Keratinocyte (primary cell): ENCODE measurements around the gene DDX54. TPM values are rescaled to one million over a fixed set of nuclear protein-coding genes. Genes with fewer than 3 reads are reported as not detected.

Source experiments
- DNase-seq: peaks from one replicate; pipeline ENCODE4 v3.0.0-alpha.2; 2011; ENCODE audit warnings: low read depth, missing footprints, low spot score
- FAIRE-seq: peaks from 2 replicates; lab custom pipeline; 2011; peaks lifted over from hg19 to GRCh38; lab: Jason Lieb, UNC
- H2AFZ ChIP-seq: 2 replicates; pipeline ENCODE4 v1.6.0; 2012; ENCODE audit warnings: low read length, control low read depth, inconsistent platforms; ENCODE audit not compliant: control insufficient read depth
- H3K27ac ChIP-seq: 2 replicates; pipeline ENCODE4 v1.5.1; 2011; ENCODE audit warnings: low read length; ENCODE audit not compliant: control insufficient read depth, insufficient read depth
- H3K27me3 ChIP-seq: 3 replicates; pipeline ENCODE4 v1.6.0; 2011; ENCODE audit warnings: low read length; ENCODE audit not compliant: control insufficient read depth, insufficient read depth; ENCODE audit errors: extremely low read depth
- H3K36me3 ChIP-seq, 2 experiments: 2 replicates in 1 of 2; 3 replicates in 1 of 2; pipeline ENCODE4 v1.5.1; 2011; ENCODE audit warnings: low read length in 2 of 2, mild to moderate bottlenecking in 1 of 2; ENCODE audit not compliant: control insufficient read depth in 2 of 2, insufficient read depth in 2 of 2; ENCODE audit errors: extremely low read depth in 1 of 2
- H3K4me1 ChIP-seq: 3 replicates; pipeline ENCODE4 v1.5.1; 2011; ENCODE audit warnings: low read length; ENCODE audit not compliant: control insufficient read depth, insufficient read depth; ENCODE audit errors: extremely low read depth
- H3K4me2 ChIP-seq: 3 replicates; pipeline ENCODE4 v1.6.0; 2011; ENCODE audit warnings: low read depth, low read length; ENCODE audit not compliant: control insufficient read depth, insufficient read depth; ENCODE audit errors: extremely low read depth
- H3K4me3 ChIP-seq, 3 experiments: fragments of 200-600 bp in 1 of 3; sonication (generic) in 1 of 3; 2 replicates in 2 of 3; 3 replicates in 1 of 3; pipeline ENCODE4 v1.5.1; 2011 to 2016; ENCODE audit warnings: low read length in 3 of 3, mild to moderate bottlenecking in 3 of 3, control low read depth in 2 of 3, inconsistent platforms in 1 of 3, low read depth in 1 of 3, mixed read lengths in 1 of 3, mixed run types in 1 of 3, moderate library complexity in 1 of 3; ENCODE audit not compliant: control insufficient read depth in 2 of 3, insufficient read depth in 2 of 3; ENCODE audit errors: extremely low read depth in 1 of 3
- H3K79me2 ChIP-seq: 2 replicates; pipeline ENCODE4 v1.6.0; 2012; ENCODE audit warnings: low read length; ENCODE audit not compliant: control insufficient read depth, insufficient read depth
- H3K9ac ChIP-seq: 3 replicates; pipeline ENCODE4 v1.6.0; 2011; ENCODE audit warnings: low read length; ENCODE audit not compliant: control insufficient read depth, insufficient read depth; ENCODE audit errors: extremely low read depth
- H3K9me1 ChIP-seq: 3 replicates; pipeline ENCODE4 v1.6.0; 2011; ENCODE audit warnings: low read length; ENCODE audit not compliant: control insufficient read depth, insufficient read depth; ENCODE audit errors: extremely low read depth
- H3K9me3 ChIP-seq: 2 replicates; pipeline ENCODE4 v1.5.1; 2012; ENCODE audit warnings: low read depth, low read length; ENCODE audit not compliant: control insufficient read depth
- H4K20me1 ChIP-seq: 3 replicates; pipeline ENCODE4 v1.6.0; 2011; ENCODE audit warnings: low read length; ENCODE audit not compliant: control insufficient read depth, insufficient read depth; ENCODE audit errors: extremely low read depth
- EZH2 ChIP-seq: IDR thresholded peaks from one replicate; pipeline ENCODE4 v1.6.1; 2012; ENCODE audit warnings: inconsistent platforms, mild to moderate bottlenecking, low read length, moderate library complexity
- dilution Hi-C: fragments of 300-500 bp; cut with MboI; formaldehyde crosslinking; loops from one replicate; pipeline ENCODE4 v1.7.0; 2020; ENCODE audit warnings: low sequenced_read_pairs; ENCODE audit not compliant: extremely low pct_ligation_motif_present
- polyA plus RNA-seq, 5 experiments: library from polyadenylated mRNA; depleted of rRNA in 3 of 5; stranded (reverse) in 3 of 5; stranded (forward) in 1 of 5; unstranded in 1 of 5; fragments of >200 nt; gene quantifications; 1 replicate in 1 of 5; 2 replicates in 3 of 5; 3 replicates in 1 of 5; pipeline versions ENCODE4 v1.2.1 to v1.2.3, GENCODE V29; 2011 to 2012; ENCODE audit warnings: missing spikeins in 2 of 5, low read depth in 1 of 5, low replicate concordance in 1 of 5
- TF ChIP-seq, protein P1 (sequence below), 3 experiments: IDR thresholded peaks in 1 of 3; conservative IDR thresholded peaks in 1 of 3; optimal IDR thresholded peaks in 1 of 3; 2 replicates in 2 of 3; 3 replicates in 1 of 3; pipeline versions ENCODE3 to v1.5.1; 2011; ENCODE audit warnings: low read length in 3 of 3, mild to moderate bottlenecking in 3 of 3, moderate library complexity in 2 of 3, control low read depth in 1 of 3, inconsistent platforms in 1 of 3; ENCODE audit not compliant: insufficient read depth in 2 of 3; ENCODE audit errors: extremely low read depth in 1 of 3

Gene DDX54
- polyA plus RNA-seq, 1 donor (not counting 4 experiments of a cell fraction or from before 2014, with no cell fraction given) = 44.6 TPM

DNA sequence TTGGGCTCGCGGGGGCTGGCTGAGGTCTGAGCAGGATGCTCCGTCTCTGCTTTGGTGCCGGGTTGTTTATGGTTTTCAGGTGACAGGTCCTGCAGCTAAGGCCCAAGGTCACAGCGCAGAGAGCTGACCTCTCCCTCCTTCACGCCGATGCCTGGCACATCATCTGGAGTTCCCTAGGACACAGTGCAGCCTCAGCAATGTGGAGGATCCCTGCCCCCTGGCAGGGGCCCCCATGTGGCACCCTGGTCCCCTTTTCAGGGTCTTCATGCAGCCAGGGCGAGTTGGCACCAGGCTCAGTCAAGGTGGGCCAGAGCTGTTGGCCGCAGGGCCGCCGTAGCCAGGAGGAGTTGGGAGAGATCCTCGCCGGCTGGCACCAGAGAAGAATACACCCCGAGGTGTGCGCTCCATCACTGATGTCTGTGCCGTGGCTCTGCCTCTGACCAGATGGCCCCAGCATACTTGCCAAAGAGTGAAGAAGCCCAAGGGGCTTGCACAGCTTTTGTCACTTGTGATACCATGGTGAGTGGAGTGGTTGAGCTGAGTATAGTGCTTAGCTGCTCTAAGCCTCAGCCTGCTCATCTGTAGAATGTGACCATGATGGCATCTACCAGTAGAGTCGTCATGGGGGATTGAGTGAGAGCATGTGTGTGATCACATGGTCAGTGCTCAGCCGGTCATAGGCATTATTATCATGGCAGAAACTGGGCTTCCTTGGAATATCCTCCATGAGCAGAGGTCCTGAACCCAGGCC lies 47.0 kb upstream of the DDX54 start:
- Histone ChIP-seq H3K4me2 (peak overlapping the region; percentile 47), H3K4me1 (peaks cover 12% of the 10 kb centered on the region), H3K36me3 (peaks cover 12 to 19% of the 10 kb centered on the region in 2 experiments), H3K9me3 (no peaks in the 10 kb centered on the region), H4K20me1 (no peaks in the 10 kb centered on the region), H2AFZ (no peak overlapping the region), H3K27me3 (no peaks in the 10 kb centered on the region), H3K79me2 (no peaks in the 10 kb centered on the region), H3K9me1 (no peaks in the 10 kb centered on the region), H3K4me3 (no peak overlapping the region), H3K27ac (peak overlapping the region; percentile 23), H3K9ac (no peak overlapping the region)
- TF ChIP-seq EZH2 = no peak
- TF ChIP-seq, protein P1, sequence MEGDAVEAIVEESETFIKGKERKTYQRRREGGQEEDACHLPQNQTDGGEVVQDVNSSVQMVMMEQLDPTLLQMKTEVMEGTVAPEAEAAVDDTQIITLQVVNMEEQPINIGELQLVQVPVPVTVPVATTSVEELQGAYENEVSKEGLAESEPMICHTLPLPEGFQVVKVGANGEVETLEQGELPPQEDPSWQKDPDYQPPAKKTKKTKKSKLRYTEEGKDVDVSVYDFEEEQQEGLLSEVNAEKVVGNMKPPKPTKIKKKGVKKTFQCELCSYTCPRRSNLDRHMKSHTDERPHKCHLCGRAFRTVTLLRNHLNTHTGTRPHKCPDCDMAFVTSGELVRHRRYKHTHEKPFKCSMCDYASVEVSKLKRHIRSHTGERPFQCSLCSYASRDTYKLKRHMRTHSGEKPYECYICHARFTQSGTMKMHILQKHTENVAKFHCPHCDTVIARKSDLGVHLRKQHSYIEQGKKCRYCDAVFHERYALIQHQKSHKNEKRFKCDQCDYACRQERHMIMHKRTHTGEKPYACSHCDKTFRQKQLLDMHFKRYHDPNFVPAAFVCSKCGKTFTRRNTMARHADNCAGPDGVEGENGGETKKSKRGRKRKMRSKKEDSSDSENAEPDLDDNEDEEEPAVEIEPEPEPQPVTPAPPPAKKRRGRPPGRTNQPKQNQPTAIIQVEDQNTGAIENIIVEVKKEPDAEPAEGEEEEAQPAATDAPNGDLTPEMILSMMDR (optimal IDR thresholded peaks at IDR 0.05 in 1 of 3, IDR thresholded peaks at IDR 0.05 in 1 of 3, conservative IDR thresholded peaks at IDR 0.05 in 1 of 3; ENCODE audit: extremely low read depth in 1 of 3, insufficient read depth in 2 of 3, low read length in 3 of 3) = no peak
- DNase-seq = no peak
- dilution Hi-C loops = no loop called here
- no peak for FAIRE-seq

DNA sequence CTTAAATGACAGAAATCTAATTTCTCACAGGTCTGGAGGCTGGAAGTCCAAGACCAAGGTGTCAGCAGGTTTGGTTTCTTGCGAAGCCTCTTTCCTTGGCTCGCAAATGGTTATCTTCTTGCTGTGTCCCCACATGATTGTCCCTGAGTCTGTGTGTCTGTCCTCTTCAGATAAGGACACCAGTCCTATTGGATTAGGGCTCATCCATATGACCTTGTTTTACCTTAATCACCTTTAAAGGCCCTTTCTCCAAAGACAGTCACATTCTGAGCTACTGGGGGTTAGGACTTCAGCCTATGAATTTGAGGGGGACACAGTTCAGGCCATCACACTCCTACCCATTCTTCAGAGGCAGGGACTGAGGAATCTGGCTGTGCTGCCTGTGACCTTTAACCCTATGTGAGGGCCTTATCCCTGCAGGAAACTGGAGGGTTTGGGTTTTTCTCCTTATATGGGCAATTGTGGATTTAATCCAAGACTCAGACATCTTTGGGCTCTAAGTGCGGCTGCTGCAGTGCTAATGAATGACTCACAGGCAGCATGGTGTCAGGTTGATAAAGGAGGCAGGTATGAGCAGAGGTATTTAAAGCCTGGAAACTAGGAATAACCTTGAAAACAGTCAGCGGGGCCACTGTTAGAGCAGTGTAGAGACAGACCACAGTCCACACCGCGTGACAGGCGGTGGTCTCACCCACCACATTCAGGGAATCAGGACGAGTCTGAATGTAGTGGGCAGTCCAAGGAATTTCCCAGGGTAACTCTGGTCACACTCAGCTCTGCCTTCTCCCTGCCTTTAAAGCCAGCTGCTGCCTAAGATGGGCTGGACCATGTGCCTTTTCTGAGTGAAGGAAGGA lies 46.2 kb upstream of the DDX54 start:
- H3K4me2 ChIP-seq = peak overlapping the region; percentile 47
- no peaks in the 10 kb centered on the region for H3K79me2 ChIP-seq
- no peaks in the 10 kb centered on the region for H3K9me3 ChIP-seq
- no peak for TF ChIP-seq EZH2
- TF ChIP-seq, protein P1 (optimal IDR thresholded peaks at IDR 0.05 in 1 of 3, IDR thresholded peaks at IDR 0.05 in 1 of 3, conservative IDR thresholded peaks at IDR 0.05 in 1 of 3; ENCODE audit: extremely low read depth in 1 of 3, insufficient read depth in 2 of 3, low read length in 3 of 3) = no peak
- H3K9ac ChIP-seq = peak overlapping the region; percentile 1
- H3K4me1 ChIP-seq = peaks cover 12% of the 10 kb centered on the region
- peak overlapping the region; percentile 13 for H2AFZ ChIP-seq
- peak overlapping the region; percentile 23 for H3K27ac ChIP-seq
- FAIRE-seq (peak; percentile 90), DNase-seq (no peak)
- H3K9me1 ChIP-seq = no peaks in the 10 kb centered on the region
- H3K4me3 ChIP-seq = no peak overlapping the region
- dilution Hi-C loops = no loop called here
- H4K20me1 ChIP-seq = no peaks in the 10 kb centered on the region
- peaks cover 16 to 19% of the 10 kb centered on the region in 2 experiments for H3K36me3 ChIP-seq
- H3K27me3 ChIP-seq = no peaks in the 10 kb centered on the region
